NCI-H2196 (cell line): ENCODE data around the gene SV2B.

Experiments
- DNase-seq: peaks from one replicate; lab custom pipeline; 2025; ENCODE audit not compliant: unreplicated experiment; lab: John Stamatoyannopoulos, UW

Gene SV2B

DNA sequence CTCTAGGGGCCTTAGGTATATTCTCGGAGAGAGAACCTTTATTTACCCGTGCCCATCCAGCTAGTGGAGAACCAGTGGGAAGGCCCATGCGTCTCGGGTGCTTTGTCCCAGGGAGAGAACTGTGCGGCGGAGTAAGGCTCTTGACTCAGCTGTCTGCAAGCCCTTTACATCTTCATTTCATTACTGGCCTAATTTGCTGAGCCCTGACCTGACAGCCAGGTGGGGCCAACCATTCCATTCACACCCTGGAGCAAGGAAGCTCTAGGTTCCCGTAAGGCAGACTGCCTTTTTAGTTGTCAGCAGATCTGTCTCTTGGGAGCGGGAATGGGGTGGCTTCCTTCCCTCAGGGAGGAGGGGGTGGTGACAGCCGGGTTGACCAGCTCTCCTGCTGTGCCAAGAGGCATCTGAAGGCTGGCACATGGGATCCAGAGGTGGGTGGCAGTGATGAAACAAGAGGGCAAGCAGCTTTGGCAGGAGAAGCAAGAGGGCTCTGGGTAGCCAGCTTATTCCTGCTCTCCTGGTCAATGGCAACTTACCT is 36.4 kb downstream of the SV2B start:
- DNase-seq = no peak

DNA sequence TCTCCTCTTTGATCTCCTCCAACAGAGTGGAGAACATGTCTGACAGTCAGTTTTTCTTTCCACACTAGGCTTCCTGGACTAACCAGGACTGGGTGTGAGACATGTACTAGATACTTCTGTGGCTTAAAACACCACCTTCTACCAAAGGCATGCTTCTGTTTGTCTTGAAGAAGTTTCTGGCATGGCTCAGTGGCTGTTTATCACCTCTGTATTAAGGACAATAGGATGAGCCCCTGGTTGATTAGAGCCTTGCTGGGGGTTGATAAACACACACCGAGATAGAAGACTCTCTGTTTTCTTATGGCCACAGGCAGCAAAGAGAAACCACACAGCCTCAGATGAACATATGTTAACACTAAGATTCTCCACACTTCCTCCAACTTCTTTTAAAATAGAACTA is 40.5 kb downstream of the SV2B start:
- no peak for DNase-seq

DNA sequence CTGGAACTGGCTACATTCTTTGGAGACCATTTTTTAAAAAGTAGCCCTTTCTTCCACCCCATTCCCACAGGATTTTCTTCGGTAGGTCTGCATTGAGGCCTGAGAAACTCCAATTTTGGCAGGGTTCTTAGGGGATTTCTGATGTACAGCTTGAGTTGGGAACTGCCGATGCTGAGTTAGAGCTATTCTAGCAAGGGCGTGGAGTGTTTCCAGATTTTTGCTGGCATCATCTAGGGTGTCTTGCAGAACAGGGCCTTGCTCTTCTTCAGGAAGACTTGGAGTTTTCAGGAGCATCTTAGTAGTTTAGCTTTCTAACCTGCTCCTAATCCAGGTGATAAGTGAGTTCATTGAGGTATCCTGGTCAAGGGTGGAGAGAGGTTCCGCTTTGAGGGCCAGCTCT is 41.0 kb downstream of the SV2B start:
- DNase-seq = no peak

DNA sequence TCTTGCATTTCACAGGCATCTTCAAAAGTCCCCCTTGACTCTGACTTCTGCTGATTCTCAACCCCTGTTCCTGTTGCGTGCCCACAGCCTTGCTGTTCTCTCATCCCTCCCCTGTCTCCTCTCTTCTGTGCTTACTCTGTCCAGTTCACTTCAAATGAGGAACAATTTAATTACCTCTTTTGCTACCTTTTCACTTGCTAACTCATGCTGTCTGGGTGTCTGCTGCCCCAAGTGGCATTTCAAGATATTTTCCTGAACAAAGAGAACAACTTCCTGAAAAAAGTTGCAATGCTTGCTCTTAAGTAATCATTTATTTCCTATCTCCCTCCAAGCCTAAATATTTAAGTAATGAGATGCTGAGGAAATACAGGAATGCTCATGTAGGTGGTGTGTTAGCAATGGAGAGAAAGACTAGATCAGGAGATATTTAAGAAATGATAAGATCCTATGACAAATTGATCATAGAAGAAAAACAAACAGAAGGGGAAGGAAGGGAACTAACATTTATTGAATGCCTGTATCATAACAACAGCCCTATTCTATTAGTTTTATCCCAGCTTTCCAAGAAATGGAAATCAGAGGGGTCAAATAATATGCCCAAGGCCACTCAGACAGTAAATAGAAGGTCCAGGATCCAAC is 42.2 kb downstream of the SV2B start:
- no peak for DNase-seq

DNA sequence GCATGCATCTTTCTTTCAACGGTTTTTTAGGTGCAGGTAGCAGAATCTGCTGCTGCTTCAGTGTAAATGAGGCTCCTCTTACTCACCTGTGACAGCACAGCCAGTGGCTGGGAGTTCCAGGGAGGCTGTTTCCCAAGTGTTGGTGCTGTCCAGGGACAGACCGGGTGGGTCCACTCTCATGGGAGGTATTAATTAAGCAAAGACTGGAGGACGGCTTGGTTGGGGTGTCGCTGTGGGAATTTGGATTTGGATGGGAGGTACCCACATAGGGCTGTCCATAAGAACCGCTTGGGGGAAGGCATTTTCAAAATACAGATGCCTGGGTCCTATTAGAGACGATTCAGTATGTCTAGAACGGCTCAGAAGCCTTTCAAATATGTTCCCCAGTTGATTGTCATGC is 42.9 kb downstream of the SV2B start:
- DNase-seq = no peak

DNA sequence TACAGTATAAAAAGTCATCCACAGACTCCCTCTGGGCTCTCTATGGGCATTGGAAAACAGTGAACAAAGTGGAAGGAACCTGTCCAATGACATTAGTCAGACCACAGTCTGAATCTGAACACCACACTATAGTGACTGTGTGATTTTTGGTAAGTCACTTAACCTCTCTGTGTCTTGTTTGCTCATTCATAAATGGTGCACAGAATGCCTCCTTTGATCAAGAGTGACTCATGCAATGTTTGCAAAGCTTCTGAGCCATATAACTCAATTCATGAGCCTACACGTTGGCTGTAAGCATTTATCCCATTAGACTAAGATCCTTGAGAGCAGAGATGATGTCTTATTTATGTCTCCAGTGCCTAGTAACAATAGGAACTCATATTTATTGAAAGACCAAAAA is 46.7 kb downstream of the SV2B start:
- DNase-seq = no peak

DNA sequence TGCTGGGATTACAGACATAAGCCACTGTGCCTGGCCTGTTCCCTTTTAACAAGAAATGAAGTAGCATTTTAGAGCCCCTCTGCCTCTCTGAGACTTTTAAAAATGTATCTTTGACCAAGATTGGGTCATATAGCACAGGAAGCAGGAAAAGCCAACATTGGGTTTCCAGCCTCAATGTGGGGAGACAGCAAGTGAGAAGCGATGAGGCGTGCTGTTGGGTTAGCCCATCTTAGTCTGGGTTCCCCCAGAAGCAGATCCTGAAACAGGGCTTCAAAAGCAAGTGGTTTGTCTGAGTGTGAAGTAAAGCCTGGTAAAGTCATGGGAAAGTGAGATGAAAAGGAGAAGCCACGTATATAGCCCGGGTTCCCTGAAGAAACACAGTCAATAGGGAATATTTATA is 48.2 kb downstream of the SV2B start:
- no peak for DNase-seq

DNA sequence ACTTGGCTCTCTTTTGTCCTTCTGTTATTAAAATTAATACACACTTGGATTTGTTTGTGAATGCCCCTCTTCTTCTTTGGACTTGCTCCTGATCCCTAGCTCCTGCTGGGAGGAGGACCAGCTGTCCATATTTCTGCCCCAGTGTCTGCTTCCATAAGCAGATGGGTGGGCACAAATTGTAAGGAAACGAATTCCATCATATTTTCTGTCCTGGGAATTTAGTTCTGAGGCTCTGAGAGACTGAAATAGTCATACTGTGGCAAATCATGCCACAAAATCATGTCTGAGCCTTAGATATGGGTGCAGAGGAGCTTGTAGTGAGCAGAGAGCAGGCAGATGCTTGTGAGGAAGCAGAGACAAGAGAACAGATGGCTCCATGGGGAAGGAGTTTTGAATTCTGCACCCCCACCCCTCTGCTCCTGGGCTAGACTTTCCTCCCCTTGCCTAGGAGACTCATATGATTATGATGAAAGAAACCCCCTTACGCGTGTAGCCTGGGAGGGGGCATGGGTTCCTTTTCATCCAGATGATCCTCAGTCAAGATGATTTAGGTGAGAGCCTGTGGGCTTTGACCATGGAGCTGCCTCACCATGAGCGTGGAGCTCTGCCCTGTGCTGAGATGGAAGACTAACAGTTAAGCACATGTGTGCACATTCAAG is 50.6 kb downstream of the SV2B start:
- DNase-seq = no peak

DNA sequence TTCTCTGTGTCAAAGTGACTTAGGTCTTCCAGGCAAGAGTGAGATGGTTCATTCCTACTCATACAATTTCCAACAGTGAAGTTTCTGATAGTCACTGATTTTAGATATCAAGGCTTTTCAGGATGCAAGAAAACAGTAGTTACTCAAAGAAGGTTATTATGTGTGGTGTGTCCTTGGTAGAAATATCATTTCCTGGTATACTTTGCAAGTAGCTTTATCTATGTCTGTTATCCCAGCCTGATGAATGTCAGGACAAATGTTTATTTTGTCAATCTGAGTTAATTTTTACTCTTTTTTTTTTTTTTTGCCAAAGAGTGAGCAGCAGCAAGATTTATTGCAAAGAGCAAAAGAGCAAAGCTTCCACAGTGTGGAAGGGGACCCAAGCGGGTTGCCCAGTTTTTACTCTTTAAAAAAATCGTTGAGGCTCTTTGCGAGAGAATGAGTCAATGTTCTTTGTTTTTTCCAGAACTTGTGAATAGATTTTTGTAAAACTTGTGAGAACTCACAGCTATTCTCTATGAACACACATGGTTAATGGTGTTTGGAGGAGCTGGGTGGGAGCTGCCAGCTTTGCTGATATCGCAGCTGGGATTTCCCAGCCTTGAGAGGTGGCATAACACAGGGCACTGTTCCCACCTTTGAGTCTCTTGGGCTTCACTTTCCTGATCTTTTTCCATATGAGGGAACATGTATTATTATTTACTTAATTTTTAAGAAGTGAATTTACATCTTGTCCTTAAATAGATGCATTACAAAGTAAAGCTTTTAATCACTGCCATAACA is 51.9 kb downstream of the SV2B start:
- no peak for DNase-seq

DNA sequence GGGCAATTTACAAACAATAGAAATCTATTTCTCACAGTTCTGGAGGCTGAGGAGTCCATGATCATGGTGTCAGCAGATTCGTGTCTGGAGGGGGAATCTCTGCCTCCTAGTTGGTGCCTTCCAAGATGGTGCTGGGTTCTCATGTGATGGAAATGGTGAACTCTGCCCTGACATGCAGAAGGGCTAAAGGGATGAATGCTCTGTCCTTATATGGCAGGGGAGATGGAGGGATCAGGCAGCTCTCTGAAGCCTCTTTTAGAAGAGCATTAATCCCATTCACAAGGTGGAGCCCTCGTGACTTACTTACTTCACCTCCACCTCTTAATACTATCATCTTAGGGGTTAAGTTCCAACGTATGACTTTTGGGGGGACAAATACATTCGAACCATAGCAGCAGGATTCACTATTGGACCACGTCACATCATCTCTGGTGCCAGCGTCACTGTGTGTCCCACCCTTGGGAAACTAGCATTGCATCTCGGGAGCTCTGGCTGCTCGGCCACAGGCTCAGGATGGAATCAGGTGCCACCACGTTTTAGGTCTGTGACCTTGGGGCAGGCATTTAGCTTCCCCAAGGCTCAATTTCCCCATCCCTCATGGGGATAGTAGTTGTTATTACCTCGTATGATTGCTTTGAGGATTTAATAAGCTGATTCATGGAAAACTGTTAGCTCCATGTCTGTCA is 53.0 kb downstream of the SV2B start:
- DNase-seq = no peak

DNA sequence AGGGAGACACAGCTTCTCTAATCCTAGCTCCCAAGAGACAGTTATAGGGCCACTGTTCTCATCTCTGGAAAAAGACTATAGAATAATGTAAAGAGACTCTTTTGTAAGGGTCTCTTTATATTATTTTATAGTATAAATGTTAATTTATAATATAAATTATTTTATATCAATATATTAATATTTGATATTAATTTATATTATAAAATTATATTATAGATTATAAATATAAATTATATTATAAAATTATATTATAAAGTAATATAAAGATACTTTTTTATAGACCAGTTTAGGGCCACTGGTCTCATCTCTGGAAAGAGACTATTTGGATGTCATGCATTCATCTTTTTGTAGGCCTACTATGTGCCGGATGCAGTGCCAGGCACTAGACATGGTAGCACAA is 53.9 kb downstream of the SV2B start:
- no peak for DNase-seq

DNA sequence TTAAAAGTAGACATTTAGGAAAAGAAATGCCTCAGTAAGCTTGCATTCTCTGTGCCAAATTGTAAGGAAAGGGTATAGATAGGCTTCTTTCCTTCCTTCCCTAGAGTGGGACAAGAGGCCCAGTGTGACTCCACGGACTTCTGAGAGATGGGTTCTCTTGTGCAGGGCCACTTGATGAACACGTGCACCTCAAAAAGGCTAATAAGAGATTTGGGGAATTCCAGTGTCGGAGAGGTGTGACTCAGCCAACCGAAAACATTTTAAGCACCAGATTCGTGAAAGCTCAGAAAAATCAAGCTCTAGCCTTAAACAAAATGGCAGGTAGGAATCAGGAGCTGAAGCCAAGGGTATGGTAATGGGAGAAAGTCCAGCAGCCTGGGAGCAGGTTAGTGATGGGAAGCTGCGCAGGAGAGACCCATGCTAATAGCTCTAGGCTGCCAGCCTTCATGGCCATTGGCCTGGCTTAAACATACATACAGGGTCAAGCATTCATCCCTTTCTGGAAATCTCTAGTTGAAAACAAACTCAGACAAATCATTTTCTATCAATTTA is 56.2 kb downstream of the SV2B start:
- no peak for DNase-seq

DNA sequence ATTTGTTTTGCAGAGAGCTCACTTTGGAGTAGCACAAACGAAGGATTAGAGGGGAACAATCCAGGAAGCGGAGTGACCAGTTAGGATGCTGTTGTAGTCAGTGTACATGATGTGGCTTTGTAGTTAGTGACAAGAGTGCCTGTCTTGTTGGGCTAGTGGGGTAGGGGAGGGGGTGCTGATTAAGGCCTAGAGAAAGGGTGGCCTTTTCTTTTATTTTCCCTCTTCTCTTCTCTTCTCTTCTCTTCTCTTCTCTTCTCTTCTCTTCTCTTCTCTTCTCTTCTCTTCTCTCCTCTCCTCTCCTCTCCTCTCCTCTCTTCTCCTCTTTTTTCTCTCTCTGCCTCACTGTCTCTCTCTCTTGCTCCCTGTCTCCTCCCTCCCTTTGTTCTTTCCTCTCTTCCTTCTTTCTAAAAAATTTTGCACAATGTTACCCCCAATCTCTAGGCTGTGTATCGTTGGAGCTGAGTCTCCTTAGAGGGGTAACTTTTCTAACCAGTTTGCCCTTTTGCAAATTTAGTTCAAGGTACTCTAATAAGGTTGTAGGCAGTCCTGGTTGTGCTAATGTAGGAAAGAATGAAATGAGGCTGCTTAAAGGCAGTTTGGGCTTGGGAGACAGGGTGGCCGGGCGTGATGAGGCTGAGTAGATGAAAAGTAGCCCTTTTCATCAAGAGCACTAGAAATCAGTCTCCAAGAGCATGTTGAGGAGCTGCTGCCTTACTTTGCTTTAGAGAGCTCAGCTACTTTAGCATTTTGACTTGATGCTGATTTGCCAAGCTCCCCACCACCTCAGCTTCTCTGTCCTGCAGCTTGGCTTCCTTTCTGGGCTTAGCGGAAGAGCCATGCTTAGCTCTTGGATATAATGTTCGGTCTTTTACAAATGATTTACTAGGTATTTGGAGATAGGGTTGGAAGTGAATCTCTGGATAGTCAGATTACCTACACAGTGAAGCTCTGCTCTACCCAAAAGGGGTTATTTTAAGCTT is 58.6 kb downstream of the SV2B start:
- DNase-seq = no peak

DNA sequence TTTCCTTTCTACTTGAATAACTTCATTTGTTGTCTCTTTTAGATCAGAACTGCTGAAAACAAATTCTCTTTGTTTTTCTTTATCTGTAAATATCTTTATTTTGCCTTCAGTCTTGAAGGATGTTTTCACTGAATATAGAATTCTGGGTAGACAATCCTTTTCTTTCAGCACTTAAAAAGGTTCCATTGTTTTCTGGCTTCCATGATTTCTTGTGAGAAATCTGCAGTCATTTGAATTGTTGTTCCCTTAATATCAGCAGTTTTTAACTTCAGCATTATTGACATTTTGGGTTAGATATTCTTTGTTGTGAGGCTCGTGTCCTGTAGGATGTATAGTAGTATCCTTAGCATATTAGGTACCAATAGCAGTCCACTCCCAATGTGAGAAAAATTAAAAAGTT is 65.8 kb downstream of the SV2B start:
- no peak for DNase-seq

DNA sequence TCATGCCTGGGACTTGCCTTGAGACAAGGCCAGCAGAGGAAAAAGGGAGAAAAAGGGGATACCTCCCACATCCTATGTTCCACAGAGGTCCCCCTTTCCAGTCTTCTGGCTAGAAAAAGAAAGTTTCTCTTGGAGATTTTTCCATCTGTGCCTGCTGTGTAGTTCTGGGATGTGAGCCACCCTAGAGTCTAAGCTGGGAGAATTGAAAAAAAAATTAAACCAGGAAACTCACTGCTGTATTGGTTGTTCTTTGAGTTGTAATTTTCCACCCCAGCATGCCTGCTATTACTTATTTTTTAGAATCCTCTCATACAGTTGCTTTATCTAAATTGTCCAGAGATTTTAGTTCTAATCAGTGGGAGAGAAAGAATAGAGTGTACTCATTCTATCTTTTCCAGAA is 68.4 kb downstream of the SV2B start:
- DNase-seq = no peak

DNA sequence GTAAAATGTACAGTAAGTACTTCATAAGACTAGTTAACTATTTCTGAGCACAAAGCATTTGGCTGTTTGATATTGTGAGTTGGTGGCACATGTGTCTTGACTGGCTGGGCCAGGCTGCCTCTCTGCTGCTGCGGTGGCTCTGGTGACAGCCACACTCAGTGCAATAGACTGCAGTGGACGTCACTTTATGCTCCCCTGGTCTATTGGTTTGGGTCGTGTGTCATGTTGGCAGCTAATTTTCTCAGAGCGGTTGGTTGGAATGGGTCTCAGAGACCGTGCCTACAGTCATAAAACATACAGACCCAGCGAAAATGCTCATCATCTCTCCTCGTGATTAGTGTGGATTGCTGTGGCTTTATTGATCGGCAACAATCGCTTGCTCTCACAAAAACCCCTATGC is 71.3 kb downstream of the SV2B start:
- DNase-seq = no peak

DNA sequence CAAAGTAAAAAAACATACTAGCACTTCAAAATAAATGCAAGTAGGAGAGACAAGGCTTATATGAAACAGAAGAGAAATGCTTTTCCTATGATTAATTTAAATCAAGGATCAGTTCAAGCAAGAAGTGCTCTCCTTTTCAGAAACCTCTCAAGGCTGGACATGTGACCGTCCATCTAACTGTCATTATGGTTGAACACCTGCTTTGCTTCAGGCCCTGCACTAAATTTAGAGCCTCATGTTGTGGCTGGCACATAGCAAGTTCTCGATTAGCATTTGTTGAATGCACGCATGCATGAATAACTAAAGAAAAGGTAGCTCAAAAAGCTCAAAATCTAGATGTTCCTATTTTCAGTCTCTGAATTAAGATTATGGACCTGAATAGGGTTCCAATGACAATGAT is 82.0 kb downstream of the SV2B start:
- DNase-seq = no peak

DNA sequence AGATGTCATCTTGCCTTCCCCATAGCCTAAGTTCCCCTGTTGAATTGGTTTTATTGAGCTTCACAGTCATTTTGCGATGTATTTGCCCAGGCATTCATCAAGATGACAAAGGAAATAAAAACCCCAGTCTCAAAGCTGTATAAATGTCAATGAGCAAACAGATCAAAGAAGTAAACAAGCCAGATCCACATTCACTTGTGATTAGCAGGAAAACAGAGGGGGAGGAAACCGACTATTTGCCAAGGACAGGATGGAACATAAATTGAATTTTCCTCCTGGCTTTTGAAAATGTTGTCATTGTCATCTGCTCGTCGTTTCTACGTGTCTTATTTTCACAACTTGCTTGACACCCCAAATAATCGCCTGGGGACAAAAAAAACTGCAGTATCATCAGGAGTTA is 83.5 kb downstream of the SV2B start:
- no peak for DNase-seq

DNA sequence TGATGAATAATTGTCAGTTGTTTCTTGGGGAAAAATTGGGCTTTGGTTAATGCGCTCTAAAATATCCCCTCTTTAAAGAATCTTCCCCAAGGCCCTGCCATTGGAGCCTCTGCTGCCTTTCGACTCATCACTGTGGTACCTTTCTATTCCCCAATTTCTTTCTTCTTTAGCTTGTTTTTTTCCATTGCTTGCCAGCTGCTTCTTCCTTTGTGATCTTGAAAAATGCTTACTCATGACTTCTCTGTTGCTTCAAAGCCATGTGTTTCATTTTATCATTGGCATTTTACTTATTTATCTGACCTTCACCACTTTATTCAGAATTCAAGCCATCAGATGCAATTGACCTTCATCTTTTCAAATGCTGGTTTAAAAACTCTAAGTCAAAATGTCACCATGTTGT is 84.4 kb downstream of the SV2B start:
- DNase-seq = no peak
